Stimulated activated naive CD4-positive, alpha-beta T cell (primary cell): ENCODE results near the gene ETFB.

Experiments
- DNase-seq, 6 experiments: peaks; one replicate each; lab custom pipeline; 2025; lab: John Stamatoyannopoulos, UW

The ETFB gene

DNA sequence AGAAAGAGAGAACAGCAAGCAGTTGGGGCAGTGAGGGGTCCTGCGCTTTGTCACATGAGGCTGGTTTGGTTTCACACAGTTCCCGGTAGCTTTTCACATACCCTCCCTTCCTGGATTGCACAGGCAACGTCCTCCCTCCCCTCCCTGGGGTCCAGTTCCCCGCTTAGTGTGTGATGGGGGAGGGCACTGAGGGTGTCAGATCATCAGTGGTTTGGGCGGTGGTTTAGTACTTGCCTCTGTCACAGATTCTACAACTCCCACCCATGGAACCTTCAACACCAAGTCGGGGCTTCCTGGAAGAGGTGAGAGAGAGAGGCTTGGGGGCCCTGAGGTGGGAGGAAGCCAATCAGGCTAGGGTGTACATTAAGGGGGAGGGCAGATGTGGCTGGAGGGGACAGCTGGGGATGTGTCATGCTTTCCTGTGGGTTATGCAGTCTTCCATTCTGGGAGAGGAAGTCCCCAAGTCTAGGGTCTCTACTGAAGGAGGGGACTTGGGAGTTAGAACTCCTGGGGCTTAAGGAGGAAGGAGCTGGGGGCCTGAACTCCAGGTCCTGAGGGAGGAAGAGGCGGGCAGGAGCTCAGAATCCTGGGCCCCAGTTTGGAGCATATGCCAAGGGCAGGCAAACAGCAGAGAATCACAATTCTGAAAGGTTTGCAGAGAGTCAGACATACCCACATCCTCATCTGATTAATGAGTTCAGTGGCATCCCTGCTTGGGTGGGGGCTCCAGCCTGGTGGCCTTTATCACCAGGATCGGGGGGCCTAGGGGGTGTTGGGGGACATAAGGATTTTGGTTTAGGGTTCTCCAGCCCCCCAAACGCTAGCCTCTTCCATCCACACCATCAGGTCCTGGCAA, 6.7 kb upstream of the ETFB start, which contains the start of gene NKG7:
Gene NKG7 (minus strand): TSS at position 6 of the 856 bp plus-strand sequence. CDS start 119 bp downstream, outside the sequence.
- DNase-seq, result no peak

GRCh38 chr19:51372021-51372648, 5.9 kb upstream of the ETFB start:
- DNase-seq, result no peak

DNA sequence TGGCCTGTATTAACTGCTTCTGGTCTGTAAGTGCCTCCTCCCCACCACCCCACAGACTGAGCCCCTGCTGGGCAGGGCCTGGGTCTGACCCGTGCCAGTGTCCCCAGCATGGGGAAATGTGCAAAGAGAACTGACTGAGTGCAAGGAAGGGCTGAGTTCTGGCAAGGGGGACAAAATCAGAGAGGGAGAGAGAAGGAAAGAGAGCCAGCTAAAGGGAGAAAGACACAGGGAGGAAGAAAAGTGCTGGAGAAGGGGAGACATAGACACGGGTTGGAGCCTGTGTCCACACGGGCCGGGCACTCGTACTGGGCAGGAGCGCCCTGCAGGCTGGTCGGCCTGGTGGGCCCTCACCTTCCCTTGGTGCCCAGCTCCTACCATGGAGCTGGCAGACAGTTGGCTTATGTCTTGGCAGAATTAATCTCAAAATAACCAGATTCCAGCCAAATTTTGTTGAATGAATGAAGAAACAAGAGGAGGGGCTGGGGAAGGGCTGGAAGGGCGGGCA, 5.0 kb upstream of the ETFB start:
- no peak for DNase-seq

GRCh38 chr19:51370230-51370629, 4.0 kb upstream of the ETFB start:
- no peak for DNase-seq

DNA sequence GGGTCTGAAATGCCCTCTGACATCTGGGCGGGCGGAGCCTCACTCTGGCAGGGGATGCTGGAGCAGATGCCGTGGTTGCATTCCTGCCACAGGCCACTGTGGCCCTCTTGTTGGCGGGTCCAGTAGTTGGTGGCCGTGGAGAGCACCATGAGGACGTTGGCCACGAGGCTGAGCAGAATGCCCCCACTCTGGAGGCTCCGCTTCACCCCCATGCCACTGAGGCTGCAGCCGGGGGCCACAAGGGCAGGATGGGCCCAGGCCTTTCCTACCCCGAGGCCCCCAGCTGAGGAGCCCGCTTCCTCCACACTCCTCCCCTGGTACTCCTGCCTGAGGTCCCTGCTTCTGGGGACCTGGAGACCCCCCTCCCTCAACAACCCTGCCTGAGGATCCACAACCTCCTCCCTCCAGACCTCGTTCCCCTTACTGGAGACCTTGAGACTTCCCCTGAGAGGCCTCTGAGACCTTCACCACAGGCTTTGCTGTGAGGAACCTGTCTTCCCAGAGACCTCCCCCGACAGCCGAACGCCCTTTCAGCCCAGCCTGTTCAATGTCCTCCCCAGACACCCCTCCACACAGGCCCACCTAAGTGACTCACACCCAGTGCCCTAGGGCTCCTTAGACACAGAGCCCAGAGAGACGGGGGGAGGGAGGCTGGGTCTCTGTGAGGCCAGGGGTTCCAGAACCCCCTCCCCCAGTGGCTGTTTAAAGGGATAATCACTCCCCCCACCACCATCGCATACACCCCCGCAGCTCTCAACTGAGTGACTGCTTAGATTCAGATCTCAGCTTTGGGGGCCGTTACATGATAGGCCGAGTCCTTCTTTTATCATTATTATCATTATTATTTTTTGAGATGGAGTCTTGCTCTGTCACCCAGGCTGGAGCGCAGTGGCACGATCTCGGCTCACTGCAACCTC, 2.4 kb upstream of the ETFB start, which contains the start of gene CLDND2:
Gene CLDND2 (minus strand): TSS at position 638 of the 917 bp plus-strand sequence. CDS start 426 bp downstream, at position 212.
- peak in 2 of 6 experiments; percentile 18 to 28 for DNase-seq

DNA sequence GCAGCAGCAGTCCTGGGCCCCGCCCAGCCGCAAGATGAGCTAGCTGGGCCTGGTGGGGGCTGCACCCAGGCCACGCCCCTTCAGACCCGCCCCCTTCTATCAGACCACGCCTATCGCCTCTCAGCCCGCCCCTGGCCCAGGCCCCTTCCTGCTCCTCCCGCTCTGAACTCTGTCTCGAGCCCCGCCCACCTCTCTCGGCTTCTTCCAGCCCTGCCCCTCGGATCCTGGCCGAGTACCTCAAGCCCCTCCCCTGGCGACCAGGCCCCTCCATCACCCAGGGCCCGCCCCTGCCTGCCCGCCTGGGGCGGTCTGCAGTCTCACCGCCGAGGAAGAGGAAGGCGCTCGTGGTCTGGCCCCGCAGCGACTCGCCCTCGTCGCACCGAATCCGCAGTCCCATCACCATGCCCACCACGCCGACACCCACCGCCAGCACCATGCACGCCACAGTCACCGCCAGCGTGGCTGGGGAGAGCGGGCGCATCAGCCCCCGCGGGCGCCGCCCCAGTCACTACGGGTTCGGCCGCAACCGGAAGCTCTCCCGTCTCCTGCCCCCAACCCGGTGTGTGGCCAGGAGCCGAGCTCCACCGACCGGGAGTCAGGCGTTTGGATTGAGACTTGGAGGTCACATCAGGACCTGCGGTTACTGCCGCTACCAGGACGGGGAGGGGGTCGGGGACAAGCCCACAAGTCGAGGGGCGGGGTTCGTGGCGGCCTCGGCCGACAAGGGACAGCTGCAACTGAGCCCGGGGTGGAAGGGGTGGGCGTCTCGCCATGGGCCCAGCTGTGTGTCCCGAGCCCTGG, 1.6 kb upstream of the ETFB start:
- peak; percentile 81 to 93 (median 89) for DNase-seq

GRCh38 chr19:51367255-51367564, 1.0 kb upstream of the ETFB start:
- DNase-seq, result no peak

GRCh38 chr19:51366389-51367254, 434 bp upstream of the ETFB start:
- peak; percentile 77 to 93 (median 86) for DNase-seq

GRCh38 chr19:51365211-51365964, 800 bp downstream of the ETFB start:
- peak in 3 of 6 experiments; percentile 26 to 60 (median 27) for DNase-seq

GRCh38 chr19:51364200-51365106, 1.7 kb downstream of the ETFB start:
- DNase-seq, result no peak

DNA sequence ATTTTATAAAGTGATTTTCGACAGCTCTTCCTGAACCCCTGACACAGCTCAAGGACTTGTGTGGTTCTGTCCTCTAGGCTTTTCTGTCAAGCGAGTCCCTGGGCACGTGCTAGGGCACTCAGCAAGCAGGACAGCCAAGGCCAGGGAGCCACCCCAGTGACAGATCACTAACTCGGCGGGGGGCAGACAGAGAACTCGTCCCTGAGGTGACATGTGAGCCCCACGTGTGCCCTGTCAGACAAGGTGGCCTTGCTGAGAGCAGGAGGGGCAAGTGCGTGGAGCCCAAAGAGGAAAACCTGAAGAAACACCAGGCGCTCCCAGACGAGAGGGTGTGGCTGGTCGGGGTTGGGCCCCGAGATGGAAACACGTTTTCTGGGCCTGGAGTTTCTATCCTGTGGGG, 4.9 kb downstream of the ETFB start:
- no peak for DNase-seq

- DNase-seq, result no peak
These were observed 6.9 kb downstream of the ETFB start for GRCh38 chr19:51359294-51359693.

DNA sequence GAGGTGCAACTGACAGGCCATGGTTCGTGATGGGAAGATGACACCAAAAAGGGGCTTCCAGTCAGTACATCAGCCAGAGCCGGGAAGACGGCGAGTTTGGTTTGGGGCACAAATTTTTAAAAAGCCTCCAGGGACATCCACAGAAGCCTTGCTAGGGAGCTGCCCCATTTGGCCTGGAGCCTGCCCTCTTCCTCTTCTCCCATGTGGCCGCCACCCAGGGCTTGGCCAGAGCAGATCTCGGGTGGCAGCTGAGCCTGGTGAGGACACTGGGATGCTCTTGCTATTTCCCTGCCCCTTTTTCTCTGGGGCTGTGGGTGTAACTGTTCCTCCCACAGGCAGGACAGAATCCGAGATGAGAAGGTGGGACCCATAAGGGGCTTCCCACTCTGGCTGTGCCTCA, 8.2 kb downstream of the ETFB start:
- DNase-seq, result no peak

DNA sequence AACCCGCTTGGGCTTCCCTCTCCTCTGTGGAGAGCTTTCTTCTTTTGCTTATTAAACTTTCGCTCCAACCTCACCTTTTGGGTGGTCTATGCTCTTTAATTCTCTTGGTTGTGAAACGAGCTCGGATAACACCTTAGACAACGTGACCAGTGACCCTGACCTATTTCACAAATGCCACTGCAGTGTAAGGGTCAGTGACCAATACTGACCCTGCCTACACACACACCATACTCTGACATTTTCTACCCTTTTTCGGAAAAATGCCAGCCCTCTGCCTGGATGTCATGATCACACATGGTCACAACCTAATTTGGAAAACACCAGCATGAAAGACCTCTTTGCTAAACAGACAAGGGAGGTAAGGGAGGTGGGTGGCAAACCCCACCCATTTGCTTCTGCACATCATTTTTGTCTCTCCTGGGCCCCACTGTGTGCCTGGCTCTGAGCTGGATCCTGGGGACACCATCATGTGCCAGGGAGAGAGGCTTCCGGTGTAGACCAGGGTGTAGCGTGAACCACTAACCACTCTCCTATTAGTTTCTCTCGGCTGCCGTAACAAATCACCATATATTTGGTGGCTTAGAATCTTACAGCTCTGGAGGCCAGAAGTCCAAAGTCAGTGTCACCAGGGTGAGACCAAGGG, 9.9 kb downstream of the ETFB start:
- no peak for DNase-seq

DNA sequence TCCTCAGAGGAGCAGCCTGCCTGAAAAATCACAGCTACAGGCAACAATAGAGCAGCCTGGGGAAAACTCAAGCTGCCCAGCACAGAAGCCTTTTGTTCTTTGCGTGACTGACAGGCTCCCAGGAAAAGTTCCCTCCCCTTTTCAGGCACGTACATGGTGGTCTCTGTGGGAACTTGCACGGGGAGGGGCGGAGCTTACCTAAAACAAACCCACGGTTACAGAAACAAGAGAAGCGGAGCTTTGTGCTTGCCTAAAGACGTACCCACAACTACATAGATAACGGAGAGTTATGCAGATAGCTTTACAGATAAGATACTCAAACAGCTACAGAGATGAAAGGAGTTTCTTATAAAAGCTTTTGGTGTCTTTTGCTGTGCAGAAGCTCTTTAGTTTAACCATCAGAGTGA, 11.4 kb downstream of the ETFB start:
- peak; percentile 6 to 63 (median 46) for DNase-seq

DNA sequence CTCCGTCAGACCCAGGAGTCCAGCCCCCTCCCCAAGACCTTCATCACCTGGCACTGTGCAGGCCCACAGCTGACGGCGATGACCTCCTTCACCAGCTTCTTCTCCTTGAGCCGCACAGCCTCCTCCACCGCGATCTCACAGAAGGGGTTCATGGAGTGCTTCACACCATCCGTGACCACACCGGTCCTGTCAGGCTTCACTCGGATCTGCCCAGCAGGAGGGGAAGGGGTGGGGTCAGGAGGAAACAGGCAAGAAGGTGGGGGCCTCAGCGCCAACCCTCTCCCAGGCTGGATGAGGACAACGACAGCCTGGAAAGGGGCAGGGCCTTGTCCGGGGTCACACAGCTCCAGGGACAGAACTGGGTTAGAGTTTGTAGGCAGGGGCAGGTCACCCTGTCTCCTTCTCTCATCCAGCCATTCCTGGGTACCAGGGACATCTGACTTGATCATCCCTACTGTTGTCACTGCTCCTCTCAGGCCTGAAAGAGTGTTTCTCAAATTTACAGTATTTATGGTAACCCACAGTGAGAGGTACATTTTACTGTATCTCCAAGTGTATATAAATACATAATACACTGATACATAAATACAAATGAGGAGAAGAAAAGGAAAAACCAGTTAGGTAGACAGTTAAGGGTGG, 12.0 kb downstream of the ETFB start:
- no peak for DNase-seq

DNA sequence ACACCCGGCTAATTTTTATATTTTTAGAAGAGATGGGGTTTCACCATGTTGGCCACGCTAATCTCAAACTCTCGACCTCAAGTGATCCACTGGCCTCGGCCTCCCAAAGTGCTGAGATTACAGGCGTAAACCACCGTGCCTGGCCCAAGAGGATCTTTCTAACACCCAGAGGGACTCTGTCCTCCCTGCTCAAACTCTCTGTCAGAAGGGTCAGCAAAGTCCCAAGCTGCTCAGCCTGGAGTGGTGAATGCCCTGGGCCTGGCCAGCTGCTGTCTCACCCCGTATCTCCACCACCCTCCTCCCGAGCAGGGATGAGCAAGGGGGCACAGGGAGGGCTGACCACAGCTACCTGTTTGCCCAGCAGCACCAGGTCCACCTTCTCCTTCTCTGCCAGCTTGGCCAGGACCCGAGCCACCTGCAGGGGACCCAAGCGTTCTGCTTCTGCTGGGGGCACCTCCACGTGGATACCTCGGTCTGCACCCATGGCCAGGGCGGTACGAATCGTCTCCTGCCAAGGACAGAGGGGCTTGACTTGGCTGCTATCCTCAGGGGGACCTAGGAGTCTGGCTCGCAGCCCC, 13.3 kb downstream of the ETFB start:
- DNase-seq, result no peak
